Transverse colon (tissue), 4 donors: ENCODE measurements around the gene PCNX1.

Source experiments
- CTCF ChIP-seq, 5 experiments: fragments of 200-600 bp in 3 of 5; fragments of 450-650 bp in 2 of 5; sonication (generic) in 3 of 5; IDR thresholded peaks; 1 replicate in 2 of 5; 2 replicates in 3 of 5; pipeline ENCODE4 v1.5.1; 2016 to 2017; ENCODE audit warnings: antibody characterized with exemption in 5 of 5, inconsistent platforms in 3 of 5, mild to moderate bottlenecking in 2 of 5, moderate library complexity in 1 of 5
- POLR2A ChIP-seq: fragments of 450-650 bp; IDR thresholded peaks from one replicate; pipeline ENCODE4 v1.6.1; 2016; ENCODE audit warnings: antibody characterized with exemption, mild to moderate bottlenecking, moderate library complexity
- POLR2AphosphoS5 ChIP-seq, 3 donors: sonication (generic); formaldehyde crosslinking; IDR thresholded peaks; one replicate each; pipeline ENCODE4 v1.6.1; 2016; ENCODE audit warnings: antibody characterized with exemption in 3 of 3

- TF ChIP-seq POLR2AphosphoS5 (IDR thresholded peaks at IDR 0.05) (no peak), CTCF (IDR thresholded peaks at IDR 0.05) (no peak), POLR2A (no peak)
Measured at GRCh38 chr14:71012888-71013287, 105.6 kb downstream of the PCNX1 start.
